GM23338 (cell line): Measurements from ENCODE around the gene UGT1A7.

ENCODE experiments used
- ETS1 ChIP-seq: IDR thresholded peaks from 2 replicates; pipeline ENCODE4 v1.6.1; 2016; ENCODE audit warnings: antibody characterized with exemption
- EZH2 ChIP-seq: fragments of 200-600 bp; sonication (generic); IDR thresholded peaks from one replicate; pipeline ENCODE4 v1.8.0; 2017; ENCODE audit warnings: antibody characterized with exemption, mild to moderate bottlenecking, low read depth; ENCODE audit not compliant: unreplicated experiment
- POLR2AphosphoS5 ChIP-seq: IDR thresholded peaks from 2 replicates; pipeline ENCODE4 v1.6.1; 2016; ENCODE audit warnings: antibody characterized with exemption, low read depth
- REST ChIP-seq: IDR thresholded peaks from one replicate; pipeline ENCODE4 v1.6.1; 2018; ENCODE audit warnings: antibody characterized with exemption; ENCODE audit not compliant: unreplicated experiment
- TF ChIP-seq, protein P1 (sequence below), 2 experiments: fragments of 200-600 bp in 1 of 2; sonication (generic) in 1 of 2; conservative IDR thresholded peaks; 2 replicates each; pipeline versions ENCODE4 v1.5.1 to v1.6.1; 2016 to 2017; ENCODE audit warnings: antibody characterized with exemption in 2 of 2, low read depth in 2 of 2, mild to moderate bottlenecking in 2 of 2, moderate library complexity in 1 of 2

- TF ChIP-seq, protein P1, sequence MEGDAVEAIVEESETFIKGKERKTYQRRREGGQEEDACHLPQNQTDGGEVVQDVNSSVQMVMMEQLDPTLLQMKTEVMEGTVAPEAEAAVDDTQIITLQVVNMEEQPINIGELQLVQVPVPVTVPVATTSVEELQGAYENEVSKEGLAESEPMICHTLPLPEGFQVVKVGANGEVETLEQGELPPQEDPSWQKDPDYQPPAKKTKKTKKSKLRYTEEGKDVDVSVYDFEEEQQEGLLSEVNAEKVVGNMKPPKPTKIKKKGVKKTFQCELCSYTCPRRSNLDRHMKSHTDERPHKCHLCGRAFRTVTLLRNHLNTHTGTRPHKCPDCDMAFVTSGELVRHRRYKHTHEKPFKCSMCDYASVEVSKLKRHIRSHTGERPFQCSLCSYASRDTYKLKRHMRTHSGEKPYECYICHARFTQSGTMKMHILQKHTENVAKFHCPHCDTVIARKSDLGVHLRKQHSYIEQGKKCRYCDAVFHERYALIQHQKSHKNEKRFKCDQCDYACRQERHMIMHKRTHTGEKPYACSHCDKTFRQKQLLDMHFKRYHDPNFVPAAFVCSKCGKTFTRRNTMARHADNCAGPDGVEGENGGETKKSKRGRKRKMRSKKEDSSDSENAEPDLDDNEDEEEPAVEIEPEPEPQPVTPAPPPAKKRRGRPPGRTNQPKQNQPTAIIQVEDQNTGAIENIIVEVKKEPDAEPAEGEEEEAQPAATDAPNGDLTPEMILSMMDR (conservative IDR thresholded peaks at IDR 0.05; ENCODE audit: low read depth in 2 of 2) = no peak
- TF ChIP-seq ETS1 = no peak
- no peak for TF ChIP-seq POLR2AphosphoS5
- TF ChIP-seq REST = no peak
- TF ChIP-seq EZH2 = no peak
Measured at GRCh38 chr2:233651430-233651829, 30.3 kb upstream of the UGT1A7 start.
